Measurements from ENCODE around the gene SLC25A47.

SLC25A47 gene

GRCh38 chr14:100290607-100291304 lies 32.4 kb upstream of the SLC25A47 start:
- H3K4me3 ChIP-seq (ENCODE audit: low read depth, low read length), result no peak overlapping the region
- DNase-seq (ENCODE audit: low read depth), result no peak

DNA sequence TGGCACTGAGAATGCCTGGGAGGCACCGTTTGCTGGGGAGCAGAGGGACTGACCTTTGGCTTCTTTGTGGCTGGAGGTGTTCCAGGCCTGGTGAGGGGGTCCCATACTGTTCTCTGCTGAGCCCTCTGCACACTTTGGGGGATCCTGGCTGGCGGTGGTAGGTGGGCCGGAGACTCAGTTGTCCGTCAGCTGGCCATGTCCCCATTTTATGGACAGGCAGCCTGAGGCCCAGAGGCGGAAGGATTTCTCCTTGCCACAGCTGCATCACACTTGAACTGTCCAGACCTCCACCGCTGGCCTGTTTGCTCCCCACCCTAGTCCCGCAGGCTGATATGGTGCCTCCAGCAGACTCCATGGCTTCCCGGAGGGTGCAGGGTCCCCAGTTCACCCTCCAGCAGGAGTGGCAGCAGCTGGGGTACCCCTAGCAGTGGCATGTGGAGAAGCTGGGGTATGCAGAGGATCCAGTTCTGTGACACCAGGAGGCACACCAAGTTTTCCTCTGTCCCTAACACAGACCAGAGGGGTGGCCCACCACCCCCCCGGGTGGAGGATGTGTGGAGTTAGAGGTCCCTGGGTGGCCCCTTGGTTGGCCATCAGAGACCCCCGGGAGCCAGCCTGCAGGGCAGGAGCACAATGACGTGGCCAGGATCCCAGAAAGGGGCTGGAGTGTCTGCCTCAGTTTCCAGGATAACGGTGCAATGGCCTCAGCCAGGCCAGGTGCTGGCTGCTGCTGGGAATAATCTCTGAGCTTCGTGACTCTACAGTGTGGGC lies 31.6 kb upstream of the SLC25A47 start:
- no peak for DNase-seq (ENCODE audit: low read depth)
- TF ChIP-seq, protein P1, sequence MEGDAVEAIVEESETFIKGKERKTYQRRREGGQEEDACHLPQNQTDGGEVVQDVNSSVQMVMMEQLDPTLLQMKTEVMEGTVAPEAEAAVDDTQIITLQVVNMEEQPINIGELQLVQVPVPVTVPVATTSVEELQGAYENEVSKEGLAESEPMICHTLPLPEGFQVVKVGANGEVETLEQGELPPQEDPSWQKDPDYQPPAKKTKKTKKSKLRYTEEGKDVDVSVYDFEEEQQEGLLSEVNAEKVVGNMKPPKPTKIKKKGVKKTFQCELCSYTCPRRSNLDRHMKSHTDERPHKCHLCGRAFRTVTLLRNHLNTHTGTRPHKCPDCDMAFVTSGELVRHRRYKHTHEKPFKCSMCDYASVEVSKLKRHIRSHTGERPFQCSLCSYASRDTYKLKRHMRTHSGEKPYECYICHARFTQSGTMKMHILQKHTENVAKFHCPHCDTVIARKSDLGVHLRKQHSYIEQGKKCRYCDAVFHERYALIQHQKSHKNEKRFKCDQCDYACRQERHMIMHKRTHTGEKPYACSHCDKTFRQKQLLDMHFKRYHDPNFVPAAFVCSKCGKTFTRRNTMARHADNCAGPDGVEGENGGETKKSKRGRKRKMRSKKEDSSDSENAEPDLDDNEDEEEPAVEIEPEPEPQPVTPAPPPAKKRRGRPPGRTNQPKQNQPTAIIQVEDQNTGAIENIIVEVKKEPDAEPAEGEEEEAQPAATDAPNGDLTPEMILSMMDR (conservative IDR thresholded peaks at IDR 0.05; ENCODE audit: low read depth, low read length), result no peak
- no peak overlapping the region for H3K4me3 ChIP-seq (ENCODE audit: low read depth, low read length)

More at GRCh38 chr14:100290607-100291304, 32.4 kb upstream of the SLC25A47 start:
- TF ChIP-seq, protein P1 (conservative IDR thresholded peaks at IDR 0.05; ENCODE audit: low read depth, low read length), result no peak

DNA sequence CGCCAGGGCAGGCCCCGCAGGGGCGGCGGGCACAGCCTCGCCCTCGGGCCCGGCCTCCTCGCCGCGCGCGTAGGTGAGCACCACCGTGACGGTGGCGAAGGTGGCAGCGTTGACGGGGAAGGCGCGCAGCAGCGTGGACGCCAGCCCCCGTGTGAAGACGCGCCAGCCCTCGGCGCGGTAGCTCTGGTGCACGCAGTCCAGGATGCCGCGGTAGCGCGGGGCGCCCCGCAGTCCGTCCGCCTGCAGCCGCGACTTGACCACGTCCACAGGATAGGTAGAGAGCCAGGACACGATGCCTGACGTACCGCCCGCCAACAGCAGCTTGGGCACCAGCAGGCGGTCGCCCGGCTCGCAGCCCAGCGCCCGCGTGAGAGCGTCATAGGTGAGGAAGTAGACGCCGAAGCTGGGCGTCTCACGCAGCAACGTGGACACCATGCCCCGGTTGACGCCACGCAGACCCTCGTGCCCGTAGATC lies 30.8 kb upstream of the SLC25A47 start:
- no peak overlapping the region for H3K4me3 ChIP-seq (ENCODE audit: low read depth, low read length)
- DNase-seq (ENCODE audit: low read depth), result no peak
- TF ChIP-seq, protein P1 (conservative IDR thresholded peaks at IDR 0.05; ENCODE audit: low read depth, low read length), result no peak

- no peak for DNase-seq (ENCODE audit: low read depth)
- H3K4me3 ChIP-seq (ENCODE audit: low read depth, low read length), result no peak overlapping the region
- TF ChIP-seq, protein P1 (conservative IDR thresholded peaks at IDR 0.05; ENCODE audit: low read depth, low read length), result no peak
These were observed 30.2 kb upstream of the SLC25A47 start for GRCh38 chr14:100292776-100293461.

DNA sequence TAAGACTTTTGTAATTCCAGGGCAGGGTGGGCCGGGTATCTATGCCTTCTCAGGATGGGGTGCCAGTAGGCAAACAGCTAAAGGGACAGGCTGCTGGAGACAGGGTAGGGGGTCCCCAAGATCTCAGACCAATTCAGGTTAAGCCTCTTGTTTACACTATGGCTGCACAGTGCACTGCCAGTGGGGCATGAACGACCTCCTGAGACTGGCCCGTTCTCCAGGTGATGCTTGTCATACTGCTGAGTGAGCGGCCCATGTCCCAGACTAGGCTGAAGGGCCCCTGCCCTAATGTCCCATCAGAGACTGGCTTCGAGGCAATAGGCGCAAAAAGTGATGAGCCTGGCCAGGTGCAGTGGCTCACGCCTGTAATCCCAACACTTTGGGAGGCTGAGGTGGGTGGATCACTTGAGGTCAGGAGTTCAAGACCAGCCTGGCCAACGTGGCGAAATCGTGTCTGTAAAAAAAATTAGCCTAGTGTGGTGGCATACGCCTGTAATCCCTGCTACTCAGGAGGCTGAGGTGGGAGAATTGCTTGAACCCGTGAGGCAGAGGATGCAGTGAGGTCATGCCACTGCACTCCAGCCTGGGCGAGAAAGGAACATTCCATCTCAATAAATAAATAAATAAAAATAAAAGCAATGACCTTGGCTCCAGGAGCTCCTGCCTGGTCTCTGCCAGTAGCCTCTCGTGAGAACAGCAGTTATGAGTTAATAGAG lies 29.5 kb upstream of the SLC25A47 start:
- H3K4me3 ChIP-seq (ENCODE audit: low read depth, low read length), result no peak overlapping the region
- no peak for DNase-seq (ENCODE audit: low read depth)
- TF ChIP-seq, protein P1 (conservative IDR thresholded peaks at IDR 0.05; ENCODE audit: low read depth, low read length), result no peak

DNA sequence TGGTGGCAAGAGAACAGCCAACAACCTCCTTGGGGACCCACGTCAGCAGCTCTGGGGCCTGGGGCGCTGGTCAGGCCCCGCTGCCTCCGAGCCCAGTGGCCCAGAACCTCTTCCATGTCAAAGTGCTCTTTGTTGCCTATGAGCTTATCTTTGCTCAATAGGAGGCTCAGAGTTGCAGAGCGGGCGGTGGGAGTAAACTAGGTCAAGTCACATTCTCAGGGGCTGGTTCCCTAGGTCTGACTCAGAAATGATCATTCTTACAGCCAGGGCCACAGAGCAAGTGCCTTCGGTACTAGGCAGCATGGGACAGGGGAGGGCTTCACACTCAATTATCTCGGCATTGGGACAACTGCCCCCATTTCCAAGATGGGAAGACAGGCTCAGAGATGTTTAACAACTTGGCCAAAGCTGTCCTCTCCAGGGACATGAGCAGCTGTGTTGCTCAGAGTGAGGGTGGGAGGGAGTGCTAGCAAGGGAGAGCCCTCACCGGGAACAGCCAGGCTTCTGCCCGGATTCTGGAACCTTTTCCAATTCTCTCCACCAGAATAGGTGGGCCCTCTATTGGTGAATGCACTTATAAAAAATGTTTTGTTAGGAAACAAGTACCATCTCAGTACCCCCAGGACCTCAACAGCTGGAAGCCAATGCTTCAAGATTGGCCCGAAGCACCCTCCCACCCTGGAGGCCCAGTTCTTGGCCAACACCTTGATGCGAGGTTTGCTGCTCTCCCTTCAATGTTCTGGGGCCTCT lies 28.8 kb upstream of the SLC25A47 start:
- H3K4me3 ChIP-seq (ENCODE audit: low read depth, low read length), result no peak overlapping the region
- DNase-seq (ENCODE audit: low read depth), result no peak
- TF ChIP-seq, protein P1 (conservative IDR thresholded peaks at IDR 0.05; ENCODE audit: low read depth, low read length), result peak; percentile 1

All from choroid plexus epithelial cell (primary cell).